ENCODE data around the gene PERP.

- TF ChIP-seq RXRA (IDR thresholded peaks at IDR 0.05) = no peak
- TF ChIP-seq CTCF (IDR thresholded peaks at IDR 0.05; ENCODE audit: low read depth, low read length, missing input control) = no peak
- no peak for TF ChIP-seq RAD21 (IDR thresholded peaks at IDR 0.05)
- TF ChIP-seq JUND (IDR thresholded peaks at IDR 0.05) = no peak
- no peak for TF ChIP-seq MAX (IDR thresholded peaks at IDR 0.05)
- no peak for TF ChIP-seq SP1 (IDR thresholded peaks at IDR 0.05)
- TF ChIP-seq REST (IDR thresholded peaks at IDR 0.05) = no peak
- TF ChIP-seq ZBTB33 (IDR thresholded peaks at IDR 0.05) = no peak
- TF ChIP-seq YY1 (IDR thresholded peaks at IDR 0.05) = no peak
- no peak for TF ChIP-seq GABPA (IDR thresholded peaks at IDR 0.05 in 1 of 2, conservative IDR thresholded peaks at IDR 0.05 in 1 of 2)
- no peak for TF ChIP-seq ATF3 (IDR thresholded peaks at IDR 0.05)
- TF ChIP-seq FOXA1 (IDR thresholded peaks at IDR 0.05) = no peak
- TF ChIP-seq TAF1 (conservative IDR thresholded peaks at IDR 0.05) = no peak
- no peak for TF ChIP-seq HNF4G (IDR thresholded peaks at IDR 0.05)
Measured at GRCh38 chr6:138110229-138110628, 3.0 kb upstream of the PERP start.
